Esophagus muscularis mucosa (tissue), 3 donors: ENCODE results near the gene SLC35F5.

Source experiments
- CTCF ChIP-seq, 3 experiments: fragments of 200-600 bp in 2 of 3; fragments of 450-650 bp in 1 of 3; sonication (generic) in 2 of 3; IDR thresholded peaks; one replicate each; pipeline ENCODE4 v1.5.1; 2017 to 2019; ENCODE audit warnings: antibody characterized with exemption in 3 of 3, mild to moderate bottlenecking in 2 of 3, moderate library complexity in 1 of 3
- POLR2A ChIP-seq: fragments of 450-650 bp; IDR thresholded peaks from one replicate; pipeline ENCODE4 v1.6.1; 2017; ENCODE audit warnings: antibody characterized with exemption, moderate library complexity, mild to moderate bottlenecking, low read depth
- POLR2AphosphoS5 ChIP-seq, 2 donors: sonication (generic); formaldehyde crosslinking; IDR thresholded peaks; one replicate each; pipeline ENCODE4 v1.6.1; 2017; ENCODE audit warnings: antibody characterized with exemption in 2 of 2

DNA sequence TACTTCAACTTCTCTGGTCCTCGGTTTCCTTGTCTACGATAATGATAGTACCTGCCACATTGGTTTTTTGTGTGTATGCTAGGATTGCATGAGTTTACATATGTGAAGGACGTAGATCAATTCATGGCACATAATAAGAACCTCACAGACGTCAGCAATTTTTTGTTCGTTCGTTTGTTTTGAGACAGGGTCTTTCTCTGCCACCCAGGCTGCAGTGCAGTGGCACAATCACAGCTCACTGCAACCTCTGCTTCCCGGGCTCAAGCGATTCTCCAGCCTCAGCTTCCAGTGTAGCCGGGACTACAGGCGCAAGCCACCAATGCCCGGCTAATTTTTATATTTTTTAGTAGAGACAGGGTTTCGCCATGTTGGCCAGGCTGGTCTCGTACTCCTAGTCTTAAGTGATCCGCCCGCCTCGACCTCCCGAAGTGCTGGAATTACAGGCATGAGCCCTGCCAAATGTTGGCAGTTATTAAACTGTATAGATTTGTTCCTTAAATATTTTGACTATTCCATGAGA lies 756 bp upstream of the SLC35F5 start:
- TF ChIP-seq POLR2A (no peak), CTCF (IDR thresholded peaks at IDR 0.05) (no peak), POLR2AphosphoS5 (IDR thresholded peaks at IDR 0.05) (no peak)
